HepG2 (cell line): ENCODE results near the gene NADK2. TPM values are rescaled to one million over a fixed set of nuclear protein-coding genes. Genes with fewer than 3 reads are reported as not detected.

Experiments used
- CEBPG ChIP-seq: IDR thresholded peaks from 2 replicates; pipeline ENCODE4 v1.6.1; 2016
- ERF ChIP-seq: IDR thresholded peaks from 2 replicates; pipeline ENCODE4 v1.6.1; 2018; ENCODE audit warnings: missing biosample characterization, missing genetic modification reagents
- FOXA3 ChIP-seq: IDR thresholded peaks from 2 replicates; pipeline ENCODE4 v1.6.1; 2016; ENCODE audit warnings: missing genetic modification reagents, missing compliant biosample characterization
- HMG20B ChIP-seq: conservative IDR thresholded peaks from 2 replicates; pipeline ENCODE4 v1.6.1; 2016; ENCODE audit warnings: missing genetic modification reagents, missing compliant biosample characterization
- KMT2B ChIP-seq: IDR thresholded peaks from 2 replicates; pipeline ENCODE4 v1.6.1; 2016; ENCODE audit warnings: missing genetic modification reagents, missing compliant biosample characterization
- MAZ ChIP-seq, 2 experiments: sonication (generic) in 1 of 2; formaldehyde crosslinking in 1 of 2; IDR thresholded peaks; 2 replicates each; pipeline versions ENCODE4 v1.5.0 to v1.6.1; 2012 to 2020; ENCODE audit warnings: low read depth in 2 of 2, mild to moderate bottlenecking in 2 of 2, borderline replicate concordance in 1 of 2, improper control_type of control experiment in 1 of 2, low read length in 1 of 2, missing genetic modification reagents in 1 of 2, moderate library complexity in 1 of 2
- NONO ChIP-seq, 2 experiments: fragments of 450-650 bp in 1 of 2; sonication (generic) in 1 of 2; formaldehyde crosslinking in 1 of 2; IDR thresholded peaks in 1 of 2; conservative IDR thresholded peaks in 1 of 2; 2 replicates each; pipeline versions ENCODE4 v1.6.1 to v1.8.0; 2017 to 2022; ENCODE audit warnings: mild to moderate bottlenecking in 1 of 2, missing genetic modification reagents in 1 of 2, moderate library complexity in 1 of 2
- ONECUT2 ChIP-seq: sonication (generic); formaldehyde crosslinking; IDR thresholded peaks from 2 replicates; pipeline ENCODE4 v1.4.0; 2020; ENCODE audit warnings: missing genetic modification reagents
- PATZ1 ChIP-seq: sonication (generic); formaldehyde crosslinking; IDR thresholded peaks from 2 replicates; pipeline ENCODE4 v1.4.0; 2020; ENCODE audit warnings: missing genetic modification reagents
- SAFB2 ChIP-seq: sonication (generic); formaldehyde crosslinking; IDR thresholded peaks from 2 replicates; pipeline ENCODE4 v1.5.1; 2020; ENCODE audit warnings: missing genetic modification reagents, low read depth, mild to moderate bottlenecking, borderline replicate concordance
- SAP130 ChIP-seq: IDR thresholded peaks from 2 replicates; pipeline ENCODE4 v1.6.1; 2016; ENCODE audit warnings: low read depth
- ZBTB8A ChIP-seq: sonication (generic); formaldehyde crosslinking; IDR thresholded peaks from 2 replicates; pipeline ENCODE4 v1.4.0; 2020; ENCODE audit warnings: mild to moderate bottlenecking, low read depth, missing genetic modification reagents, borderline replicate concordance
- ZFP91 ChIP-seq: sonication (generic); formaldehyde crosslinking; IDR thresholded peaks from 2 replicates; pipeline ENCODE4 v1.9.0; 2022; ENCODE audit warnings: missing genetic modification reagents, mild to moderate bottlenecking, borderline replicate concordance
- ZFY ChIP-seq: sonication (generic); formaldehyde crosslinking; IDR thresholded peaks from 2 replicates; pipeline ENCODE4 v1.4.0; 2020; ENCODE audit warnings: missing genetic modification reagents
- ZIK1 ChIP-seq: sonication (generic); formaldehyde crosslinking; IDR thresholded peaks from 2 replicates; pipeline ENCODE4 v1.5.0; 2020; ENCODE audit warnings: mild to moderate bottlenecking, low read depth, missing genetic modification reagents, borderline replicate concordance
- ZNF20 ChIP-seq: sonication (generic); formaldehyde crosslinking; IDR thresholded peaks from 2 replicates; pipeline ENCODE4 v1.4.0; 2020; ENCODE audit warnings: mild to moderate bottlenecking, moderate library complexity, missing genetic modification reagents
- ZNF280B ChIP-seq: sonication (generic); formaldehyde crosslinking; IDR thresholded peaks from 2 replicates; pipeline ENCODE4 v1.5.0; 2020; ENCODE audit warnings: missing genetic modification reagents, mild to moderate bottlenecking, borderline replicate concordance
- ZNF639 ChIP-seq: conservative IDR thresholded peaks from 2 replicates; pipeline ENCODE4 v1.6.1; 2018; ENCODE audit warnings: missing genetic modification reagents
- ZNF703 ChIP-seq: sonication (generic); formaldehyde crosslinking; IDR thresholded peaks from 2 replicates; pipeline ENCODE4 v1.5.1; 2020; ENCODE audit warnings: missing genetic modification reagents, mild to moderate bottlenecking, moderate library complexity, borderline replicate concordance
- ZNF792 ChIP-seq: IDR thresholded peaks from 2 replicates; pipeline ENCODE4 v1.6.1; 2016
- polyA plus RNA-seq, 8 experiments: library from polyadenylated mRNA; depleted of rRNA in 3 of 8; stranded (reverse) in 7 of 8; unstranded in 1 of 8; fragments of >200 nt; fragmentation: Illumina TruSeq in 4 of 8; extraction: Trizol in 4 of 8; gene quantifications; 2 replicates each; pipeline versions ENCODE4 v1.2.1 to v1.2.3, GENCODE V29; 2011 to 2016; ENCODE audit warnings: low read depth in 4 of 8, missing spikeins in 1 of 8, mixed read lengths in 1 of 8; ENCODE audit not compliant: insufficient read depth in 1 of 8
- total RNA-seq, 5 experiments: library from RNA; depleted of rRNA; stranded (reverse); fragments of >200 nt; fragmentation: Illumina TruSeq; extraction: Trizol; gene quantifications; 2 replicates each; pipeline ENCODE4 v1.2.3, GENCODE V29; 2016; ENCODE audit warnings: low read depth in 1 of 5

The NADK2 gene
- total and polyA plus RNA-seq, 2 of the 13 experiments (the other 11 are each of a cell fraction or from before 2014, with no cell fraction given), result 13.9 to 71.4 TPM

GRCh38 chr5:36239370-36240293, 2.1 kb downstream of the NADK2 start (continued):
- no peak for TF ChIP-seq PATZ1 (CRISPR knock-in tag)
- TF ChIP-seq CEBPG (CRISPR knock-in tag), result peak; percentile 64
- no peak for TF ChIP-seq ZNF20
- TF ChIP-seq MAZ (IDR thresholded peaks at IDR 0.05; ENCODE audit: borderline replicate concordance, low read depth, low read length), result no peak
- TF ChIP-seq MAZ (CRISPR knock-in tag; IDR thresholded peaks at IDR 0.05; ENCODE audit: low read depth), result peak; percentile 18; the same call in 1 of the 2 replicates
- TF ChIP-seq ZBTB8A (CRISPR knock-in tag), result no peak
- TF ChIP-seq ZIK1, result 0 out of 2 replicates have a peak, but pooled peaks have one; percentile 32
- peak; percentile 95 for TF ChIP-seq FOXA3
- no peak for TF ChIP-seq SAFB2 (CRISPR knock-in tag)
- TF ChIP-seq ZFY (CRISPR knock-in tag), result peak; percentile 59
- 0 out of 2 replicates have a peak, but pooled peaks have one; percentile 22 for TF ChIP-seq ZNF639 (CRISPR knock-in tag)
- 0 out of 2 replicates have a peak, but pooled peaks have one; percentile 42 for TF ChIP-seq ZNF703
- peak; percentile 25; the same call in 1 of the 2 replicates for TF ChIP-seq KMT2B (CRISPR knock-in tag)
- TF ChIP-seq NONO (IDR thresholded peaks at IDR 0.05), result no peak
- no peak; the same call in 1 of the 2 replicates for TF ChIP-seq NONO (CRISPR knock-in tag; conservative IDR thresholded peaks at IDR 0.05)
- 0 out of 2 replicates have a peak, but pooled peaks have one; percentile 51 for TF ChIP-seq HMG20B (CRISPR knock-in tag)
- TF ChIP-seq ERF, result 0 out of 2 replicates have a peak, but pooled peaks have one; percentile 13
- no peak for TF ChIP-seq ZFP91 (CRISPR knock-in tag)
- TF ChIP-seq SAP130 (CRISPR knock-in tag), result peak; percentile 58
- no peak for TF ChIP-seq ZNF280B (CRISPR knock-in tag)
- 0 out of 2 replicates have a peak, but pooled peaks have one; percentile 34 for TF ChIP-seq ZNF792 (CRISPR knock-in tag)
- TF ChIP-seq ONECUT2 (CRISPR knock-in tag), result peak; percentile 94
